HCT116 (cell line): Measurements from ENCODE around the gene CBX5. TPM values are rescaled to one million over a fixed set of nuclear protein-coding genes. Genes with fewer than 3 reads are reported as not detected.
"Not testable (repeated sequence)": the region's sequence is repeated elsewhere in the genome, so short reads cannot be mapped to it uniquely, and the experiment has no call there.

Source experiments
- ATAC-seq: fragments of 200-7000 bp; cut with Tn5 transposase; 2 replicates; pipeline ENCODE4 v1.9.1; 2020; ENCODE audit warnings: mild to moderate bottlenecking, moderate library complexity
- BruUV-seq: library from RNA; stranded (reverse); fragments of 400-500 nt; replicated peaks from 2 replicates; lab custom pipeline; 2021; lab: Mats Ljungman, UMichigan
- CTCF ChIA-PET: fragments of 300-600 bp; sonication (Branson Sonifier 250); formaldehyde crosslinking; loops from one replicate; lab custom pipeline; 2021; ENCODE audit warnings: antibody characterized with exemption; lab: Charles Lee
- POLR2A ChIA-PET: fragments of 300-600, 350-600 bp; sonication (Branson Sonifier 250); formaldehyde crosslinking; loops from one replicate; lab custom pipeline; 2021; ENCODE audit warnings: antibody characterized with exemption; lab: Charles Lee
- RAD21 ChIA-PET, 2 experiments: fragments of 300-600 bp; sonication (Branson Sonifier 250); formaldehyde crosslinking; loops; one replicate each; lab custom pipeline; 2023; ENCODE audit warnings: low total read pairs in 2 of 2; ENCODE audit not compliant: uncharacterized antibody in 2 of 2, unreplicated experiment in 2 of 2, low non-redundant PET in 1 of 2; lab: Charles Lee
- DNase-seq: peaks from one replicate; pipeline ENCODE4 v3.0.0-alpha.2; 2010; ENCODE audit warnings: low read depth, low spot score
- H2AFZ ChIP-seq: fragments of 200-600 bp; shearing (Covaris generic), sonication (generic); 2 replicates; pipeline ENCODE4 v1.6.1; 2017; ENCODE audit warnings: low read depth, mixed run types, mixed read lengths, antibody characterized with exemption, low read length; ENCODE audit not compliant: poor library complexity, severe bottlenecking
- H3K27ac ChIP-seq: 2 replicates; pipeline ENCODE4 v1.5.1; 2012; ENCODE audit warnings: low read depth, low read length
- H3K27me3 ChIP-seq: fragments of 200-600 bp; sonication (generic); 2 replicates; pipeline ENCODE4 v1.6.1; 2016; ENCODE audit warnings: mixed run types, low read length, mixed read lengths; ENCODE audit not compliant: insufficient read depth
- H3K36me3 ChIP-seq, 2 experiments: fragments of 200-500 bp in 1 of 2; fragments of 200-600 bp in 1 of 2; sonication (Bioruptor generic) in 1 of 2; sonication (generic) in 1 of 2; 2 replicates each; pipeline versions ENCODE4 v1.5.1 to v1.6.1; 2014 to 2016; ENCODE audit warnings: low read length in 2 of 2, inconsistent platforms in 1 of 2, mixed read lengths in 1 of 2, mixed run types in 1 of 2; ENCODE audit not compliant: insufficient read depth in 2 of 2, control insufficient read depth in 1 of 2
- H3K4me1 ChIP-seq, 2 experiments: fragments of 200-600 bp in 1 of 2; sonication (generic) in 1 of 2; 2 replicates each; pipeline versions ENCODE4 v1.5.1 to v1.6.1; 2012 to 2017; ENCODE audit warnings: low read length in 2 of 2, inconsistent platforms in 1 of 2, mild to moderate bottlenecking in 1 of 2, mixed read lengths in 1 of 2, mixed run types in 1 of 2, moderate library complexity in 1 of 2; ENCODE audit not compliant: insufficient read depth in 2 of 2, control insufficient read depth in 1 of 2
- H3K4me2 ChIP-seq: fragments of 200-600 bp; sonication (generic); 2 replicates; pipeline ENCODE4 v1.6.1; 2017; ENCODE audit warnings: mixed run types, low read length, mixed read lengths
- H3K4me3 ChIP-seq, 2 experiments: fragments of 200-600 bp in 1 of 2; sonication (generic) in 1 of 2; replicated peaks in 1 of 2; 2 replicates each; pipeline ENCODE4 v1.5.1; 2011 to 2016; ENCODE audit warnings: low read length in 2 of 2, control low read depth in 1 of 2, low read depth in 1 of 2, mild to moderate bottlenecking in 1 of 2, mixed read lengths in 1 of 2, mixed run types in 1 of 2
- H3K79me2 ChIP-seq: fragments of 200-600 bp; sonication (generic); 2 replicates; pipeline ENCODE4 v1.6.1; 2017; ENCODE audit warnings: mild to moderate bottlenecking, mixed run types, low read length, moderate library complexity, mixed read lengths; ENCODE audit not compliant: insufficient read depth
- H3K9ac ChIP-seq: fragments of 200-600 bp; sonication (generic); 2 replicates; pipeline ENCODE4 v1.6.1; 2016; ENCODE audit warnings: low read length, mixed read lengths
- H3K9me2 ChIP-seq: fragments of 200-600 bp; sonication (generic), shearing (Covaris generic); 2 replicates; pipeline ENCODE4 v1.6.1; 2017; ENCODE audit warnings: mixed run types, mild to moderate bottlenecking, moderate library complexity; ENCODE audit not compliant: insufficient read depth
- H3K9me3 ChIP-seq, 2 experiments: fragments of 200-500 bp in 1 of 2; fragments of 200-600 bp in 1 of 2; sonication (Bioruptor generic) in 1 of 2; sonication (generic) in 1 of 2; 2 replicates each; pipeline ENCODE4 v1.6.1; 2014 to 2017; ENCODE audit warnings: low read length in 2 of 2, mixed read lengths in 2 of 2, inconsistent platforms in 1 of 2, low read depth in 1 of 2, mild to moderate bottlenecking in 1 of 2, mixed run types in 1 of 2, moderate library complexity in 1 of 2; ENCODE audit not compliant: control insufficient read depth in 1 of 2, insufficient read depth in 1 of 2
- H4K20me1 ChIP-seq: fragments of 200-600 bp; sonication (generic), shearing (Covaris generic); 2 replicates; pipeline ENCODE4 v1.6.1; 2017; ENCODE audit warnings: mixed run types, mild to moderate bottlenecking, moderate library complexity; ENCODE audit not compliant: insufficient read depth
- CTCF ChIP-seq, 3 experiments: fragments of 200-600 bp in 1 of 3; sonication (generic) in 1 of 3; IDR thresholded peaks in 2 of 3; conservative IDR thresholded peaks in 1 of 3; 2 replicates each; pipeline ENCODE4 v1.5.1; 2012 to 2017; ENCODE audit warnings: low read depth in 2 of 3, low read length in 2 of 3, antibody characterized with exemption in 1 of 3, borderline replicate concordance in 1 of 3, control low read depth in 1 of 3, mild to moderate bottlenecking in 1 of 3, mixed read lengths in 1 of 3, mixed run types in 1 of 3, moderate library complexity in 1 of 3; ENCODE audit not compliant: insufficient read depth in 1 of 3
- EGR1 ChIP-seq: IDR thresholded peaks from 2 replicates; pipeline ENCODE4 v1.6.1; 2012; ENCODE audit warnings: low read depth
- EZH2 ChIP-seq: fragments of 200-600 bp; sonication (generic); IDR thresholded peaks from 2 replicates; pipeline ENCODE4 v1.6.1; 2017; ENCODE audit warnings: antibody characterized with exemption, mixed run types
- EZH2phosphoT487 ChIP-seq: fragments of 200-600 bp; IDR thresholded peaks from 2 replicates; pipeline ENCODE4 v1.6.1; 2018; ENCODE audit warnings: antibody characterized with exemption, borderline replicate concordance
- FOSL1 ChIP-seq: IDR thresholded peaks from 2 replicates; pipeline ENCODE4 v1.6.1; 2012; ENCODE audit warnings: low read depth
- POLR2A ChIP-seq: IDR thresholded peaks from 2 replicates; pipeline ENCODE4 v1.7.0; 2011; ENCODE audit warnings: borderline replicate concordance; ENCODE audit not compliant: insufficient read depth, insufficient read length; ENCODE audit errors: extremely low read depth
- POLR2AphosphoS5 ChIP-seq: IDR thresholded peaks from 2 replicates; pipeline ENCODE4 v1.6.1; 2011; ENCODE audit warnings: mild to moderate bottlenecking, low read depth, low read length, moderate library complexity
- SRF ChIP-seq: IDR thresholded peaks from 2 replicates; pipeline ENCODE4 v1.6.1; 2012; ENCODE audit warnings: low read depth
- TCF7L2 ChIP-seq: IDR thresholded peaks from 2 replicates; pipeline ENCODE4 v1.7.0; 2011; ENCODE audit warnings: borderline replicate concordance, inconsistent platforms; ENCODE audit not compliant: insufficient read depth, insufficient read length; ENCODE audit errors: extremely low read depth
- ZNF274 ChIP-seq: fragments of 200-500 bp; sonication (Bioruptor generic); IDR thresholded peaks from 2 replicates; pipeline ENCODE4 v1.6.1; 2014; ENCODE audit warnings: mild to moderate bottlenecking, low read depth, low read length, inconsistent platforms
- intact Hi-C: fragments of 100-400 bp; cut with micrococcal nuclease; formaldehyde crosslinking; loops from 2 replicates; pipeline ENCODE4 v1.10.0; 2022
- total RNA-seq: library from RNA; stranded (reverse); gene quantifications from one replicate; pipeline ENCODE4 v1.2.1, GENCODE V29; 2021; ENCODE audit not compliant: unreplicated experiment

The CBX5 gene
- total RNA-seq, 1 experiment from 2014 or later: 72.3 TPM

- H3K27me3 ChIP-seq, H3K27ac ChIP-seq, BruUV-seq, H3K4me2 ChIP-seq, H2AFZ ChIP-seq, H3K9me2 ChIP-seq, H4K20me1 ChIP-seq, H3K4me3 ChIP-seq, H3K9me3 ChIP-seq, H3K79me2 ChIP-seq, H3K9ac ChIP-seq, intact Hi-C loops, RAD21 ChIA-PET, H3K36me3 ChIP-seq, DNase-seq: not testable (repeated sequence)
- ChIA-PET CTCF (interaction anchor here (0.8 kb wide), 1 partner anchor 13 kb away, joined by 8 read pairs; the partner anchor contains the start of gene COPZ1), POLR2A (interaction anchor here (1.6 kb wide), 1 partner anchor 12 kb away, joined by 3 read pairs; the partner anchor contains the start of gene COPZ1)
- 0 out of 6 replicates have a peak, but pooled peaks of 1 of the 3 experiments have one; percentile 6 for TF ChIP-seq CTCF (IDR thresholded peaks at IDR 0.05 in 2 of 3, conservative IDR thresholded peaks at IDR 0.05 in 1 of 3; ENCODE audit: borderline replicate concordance in 1 of 3, insufficient read depth in 1 of 3, low read depth in 2 of 3, low read length in 2 of 3)
- peak; percentile 72 for ATAC-seq
- peaks cover 6 to 11% of the 10 kb centered on the region in 2 experiments; a peak in 3 of 4 replicates for H3K4me1 ChIP-seq
Measured at GRCh38 chr12:54312309-54312708, 32.4 kb upstream of the CBX5 start.

- DNase-seq (no peak), ATAC-seq (peak; percentile 16; the same call in 1 of the 2 replicates)
- Histone ChIP-seq H3K4me3 (no peak overlapping the region), H3K9me2 (no peaks in the 10 kb centered on the region), H4K20me1 (no peaks in the 10 kb centered on the region), H3K79me2 (no peaks in the 10 kb centered on the region), H3K9me3 (no peaks in the 10 kb centered on the region), H3K27ac (no peak overlapping the region), H3K36me3 (no peaks in the 10 kb centered on the region), H3K27me3 (no peaks in the 10 kb centered on the region), H3K4me2 (peak overlapping the region; percentile 12; the same call in 1 of the 2 replicates), H2AFZ (no peak overlapping the region), H3K4me1 (peaks cover 18 to 20% of the 10 kb centered on the region in 2 experiments), H3K9ac (no peak overlapping the region)
- intact Hi-C loops: loop anchor here (2.0 kb wide), 1 partner anchor 14 kb away; the partner anchor contains the start of gene COPZ1
- CTCF ChIA-PET: interaction anchor here (1.0 to 3.4 kb wide), 2 partner anchors 14 to 17 kb away, joined by 3 to 11 read pairs; partner anchors contain the start of gene COPZ1
- BruUV-seq: no TSS peak
- RAD21 ChIA-PET: no interaction called here
- POLR2A ChIA-PET: interaction anchor here (0.6 kb wide), 1 partner anchor 14 kb away, joined by 3 read pairs; the partner anchor contains the start of gene COPZ1
- TF ChIP-seq POLR2A (no peak), CTCF (IDR thresholded peaks at IDR 0.05 in 2 of 3, conservative IDR thresholded peaks at IDR 0.05 in 1 of 3; ENCODE audit: borderline replicate concordance in 1 of 3, insufficient read depth in 1 of 3, low read depth in 2 of 3, low read length in 2 of 3) (no peak), EZH2phosphoT487 (no peak), FOSL1 (no peak), SRF (no peak), EZH2 (no peak), POLR2AphosphoS5 (no peak), EGR1 (no peak), ZNF274 (no peak), TCF7L2 (no peak)
Measured at GRCh38 chr12:54311051-54311450, 31.1 kb upstream of the CBX5 start.
